NT2/D1 (cell line): ENCODE measurements around the gene PEPD.

ENCODE experiments used
- SUZ12 ChIP-seq: IDR thresholded peaks from 2 replicates; pipeline ENCODE4 v1.6.1; 2011; ENCODE audit not compliant: insufficient read length, insufficient read depth; ENCODE audit errors: extremely low read depth
- YY1 ChIP-seq: IDR thresholded peaks from 2 replicates; pipeline ENCODE4 v1.6.1; 2011; ENCODE audit not compliant: insufficient read length, insufficient read depth
- ZNF274 ChIP-seq: IDR thresholded peaks from 2 replicates; pipeline ENCODE4 v1.6.1; 2011; ENCODE audit warnings: mild to moderate bottlenecking, low read depth, low read length

- no peak for TF ChIP-seq YY1
- TF ChIP-seq ZNF274 = no peak
- no peak for TF ChIP-seq SUZ12
Observed at GRCh38 chr19:33391631-33392249, 129.9 kb downstream of the PEPD start.
